Measurements from ENCODE around the gene BRI3.

Gene BRI3

DNA sequence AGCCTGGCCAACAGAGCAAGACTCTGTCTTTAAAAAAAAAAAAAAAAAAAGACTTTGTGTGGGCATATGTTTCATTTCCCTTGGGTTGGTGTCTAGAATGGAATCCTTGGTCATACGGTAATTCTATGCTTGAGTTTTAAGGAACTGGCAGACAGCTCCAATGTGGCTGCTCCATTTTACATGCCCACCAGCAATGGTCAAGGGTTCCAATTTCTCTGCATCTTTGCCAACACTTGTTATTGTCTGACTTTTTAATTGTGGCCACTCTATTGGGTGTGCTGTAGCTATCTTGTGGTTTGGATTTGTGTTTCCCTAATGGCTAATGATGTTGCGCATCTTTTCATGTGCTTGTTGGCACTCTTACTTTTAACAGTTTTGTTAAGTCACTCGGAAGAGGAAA lies 57.6 kb downstream of the BRI3 start:
- no peaks in the 10 kb centered on the region for H3K9me3 ChIP-seq (ENCODE audit: insufficient read depth, low read depth, low read length)
- H3K9ac ChIP-seq (ENCODE audit: low read depth, low read length) = no peak overlapping the region
- H3K4me1 ChIP-seq (ENCODE audit: insufficient read depth, low read length) = no peaks in the 10 kb centered on the region
- H3K27ac ChIP-seq (ENCODE audit: low read length) = no peak overlapping the region
- H3K27me3 ChIP-seq (ENCODE audit: insufficient read depth, low read length) = no peaks in the 10 kb centered on the region
- H3K4me3 ChIP-seq (ENCODE audit: low read length) = no peak overlapping the region
- 0 out of 2 replicates have a peak, but pooled peaks cover 4% of the 10 kb centered on the region for H3K36me3 ChIP-seq (ENCODE audit: insufficient read depth, low read depth, low read length)

DNA sequence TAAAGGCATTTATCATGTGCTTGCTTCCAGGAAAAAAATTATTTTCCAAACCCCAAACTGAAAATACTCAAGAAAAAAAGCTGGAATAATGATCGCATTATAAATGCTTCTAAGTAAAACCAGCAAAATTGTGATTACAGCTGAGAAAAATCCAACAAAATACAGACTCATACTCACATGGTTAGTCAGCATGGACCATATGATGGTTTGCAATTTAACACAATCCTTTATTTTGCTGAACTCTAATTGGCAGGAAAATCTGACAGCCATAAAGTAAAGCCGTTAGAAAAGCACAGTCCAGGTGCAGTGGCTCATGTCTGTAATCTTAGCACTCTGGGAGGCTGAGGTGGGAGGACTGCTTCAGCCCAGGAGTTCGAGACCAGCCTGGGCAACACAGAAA lies 59.6 kb downstream of the BRI3 start:
- no peaks in the 10 kb centered on the region for H3K9me3 ChIP-seq (ENCODE audit: insufficient read depth, low read depth, low read length)
- no peak overlapping the region for H3K9ac ChIP-seq (ENCODE audit: low read depth, low read length)
- H3K27ac ChIP-seq (ENCODE audit: low read length) = no peak overlapping the region
- H3K4me1 ChIP-seq (ENCODE audit: insufficient read depth, low read length) = no peaks in the 10 kb centered on the region
- H3K4me3 ChIP-seq (ENCODE audit: low read length) = no peak overlapping the region
- 0 out of 2 replicates have a peak, but pooled peaks cover 4% of the 10 kb centered on the region for H3K36me3 ChIP-seq (ENCODE audit: insufficient read depth, low read depth, low read length)
- no peaks in the 10 kb centered on the region for H3K27me3 ChIP-seq (ENCODE audit: insufficient read depth, low read length)
